Limb (tissue), 2 donors: ENCODE measurements around the gene EIF3A.
"Not testable (repeated sequence)": the region's sequence is repeated elsewhere in the genome, so short reads cannot be mapped to it uniquely, and the experiment has no call there.

Experiments used
- DNase-seq, 2 donors: peaks; one replicate each; pipeline ENCODE4 v3.0.0-alpha.2; 2016; ENCODE audit errors: extremely low spot score in 2 of 2

The EIF3A gene, protein sequence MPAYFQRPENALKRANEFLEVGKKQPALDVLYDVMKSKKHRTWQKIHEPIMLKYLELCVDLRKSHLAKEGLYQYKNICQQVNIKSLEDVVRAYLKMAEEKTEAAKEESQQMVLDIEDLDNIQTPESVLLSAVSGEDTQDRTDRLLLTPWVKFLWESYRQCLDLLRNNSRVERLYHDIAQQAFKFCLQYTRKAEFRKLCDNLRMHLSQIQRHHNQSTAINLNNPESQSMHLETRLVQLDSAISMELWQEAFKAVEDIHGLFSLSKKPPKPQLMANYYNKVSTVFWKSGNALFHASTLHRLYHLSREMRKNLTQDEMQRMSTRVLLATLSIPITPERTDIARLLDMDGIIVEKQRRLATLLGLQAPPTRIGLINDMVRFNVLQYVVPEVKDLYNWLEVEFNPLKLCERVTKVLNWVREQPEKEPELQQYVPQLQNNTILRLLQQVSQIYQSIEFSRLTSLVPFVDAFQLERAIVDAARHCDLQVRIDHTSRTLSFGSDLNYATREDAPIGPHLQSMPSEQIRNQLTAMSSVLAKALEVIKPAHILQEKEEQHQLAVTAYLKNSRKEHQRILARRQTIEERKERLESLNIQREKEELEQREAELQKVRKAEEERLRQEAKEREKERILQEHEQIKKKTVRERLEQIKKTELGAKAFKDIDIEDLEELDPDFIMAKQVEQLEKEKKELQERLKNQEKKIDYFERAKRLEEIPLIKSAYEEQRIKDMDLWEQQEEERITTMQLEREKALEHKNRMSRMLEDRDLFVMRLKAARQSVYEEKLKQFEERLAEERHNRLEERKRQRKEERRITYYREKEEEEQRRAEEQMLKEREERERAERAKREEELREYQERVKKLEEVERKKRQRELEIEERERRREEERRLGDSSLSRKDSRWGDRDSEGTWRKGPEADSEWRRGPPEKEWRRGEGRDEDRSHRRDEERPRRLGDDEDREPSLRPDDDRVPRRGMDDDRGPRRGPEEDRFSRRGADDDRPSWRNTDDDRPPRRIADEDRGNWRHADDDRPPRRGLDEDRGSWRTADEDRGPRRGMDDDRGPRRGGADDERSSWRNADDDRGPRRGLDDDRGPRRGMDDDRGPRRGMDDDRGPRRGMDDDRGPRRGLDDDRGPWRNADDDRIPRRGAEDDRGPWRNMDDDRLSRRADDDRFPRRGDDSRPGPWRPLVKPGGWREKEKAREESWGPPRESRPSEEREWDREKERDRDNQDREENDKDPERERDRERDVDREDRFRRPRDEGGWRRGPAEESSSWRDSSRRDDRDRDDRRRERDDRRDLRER (N-terminal part only)

DNA sequence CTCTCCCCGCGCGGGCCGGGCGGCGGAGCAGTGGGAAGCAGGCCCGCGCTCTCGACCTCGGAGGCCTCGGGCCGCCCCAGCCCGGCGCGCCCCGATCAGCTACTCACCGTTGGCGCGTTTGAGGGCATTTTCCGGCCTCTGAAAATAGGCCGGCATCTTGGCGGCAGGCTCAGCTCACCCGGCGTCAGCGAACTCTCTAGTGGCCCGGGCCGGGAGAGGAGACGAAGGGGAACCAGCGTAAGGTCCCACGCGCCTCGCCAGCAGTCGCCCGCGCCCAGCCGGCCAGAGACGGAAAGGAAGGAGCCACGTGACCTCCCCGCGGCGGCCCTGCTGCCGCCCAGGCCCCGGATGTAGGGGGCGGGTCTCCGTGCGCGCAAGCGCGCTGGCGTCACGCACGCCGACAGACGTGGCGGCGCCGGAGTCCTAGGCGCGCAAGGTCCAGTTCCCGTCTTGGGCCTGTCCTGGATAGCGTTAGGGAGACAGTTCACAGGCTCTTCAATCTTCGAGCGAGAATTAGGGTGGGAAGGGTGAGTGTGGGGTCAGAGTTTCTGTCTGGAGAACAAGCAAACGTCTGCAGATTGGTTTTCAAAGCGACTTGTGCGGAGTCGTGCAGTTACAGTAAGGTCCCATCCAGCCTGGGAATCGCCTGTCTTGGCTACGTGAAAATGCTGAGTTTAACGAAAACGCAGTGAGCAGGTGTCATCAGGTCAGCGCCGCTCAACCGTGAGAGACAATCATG is at the start of gene EIF3A:
EIF3A (minus strand) TSS at position 297 of the 739 bp plus-strand sequence; CDS start at position 156, 141 bp downstream.
- DNase-seq: peak; percentile 93 to 96

DNA sequence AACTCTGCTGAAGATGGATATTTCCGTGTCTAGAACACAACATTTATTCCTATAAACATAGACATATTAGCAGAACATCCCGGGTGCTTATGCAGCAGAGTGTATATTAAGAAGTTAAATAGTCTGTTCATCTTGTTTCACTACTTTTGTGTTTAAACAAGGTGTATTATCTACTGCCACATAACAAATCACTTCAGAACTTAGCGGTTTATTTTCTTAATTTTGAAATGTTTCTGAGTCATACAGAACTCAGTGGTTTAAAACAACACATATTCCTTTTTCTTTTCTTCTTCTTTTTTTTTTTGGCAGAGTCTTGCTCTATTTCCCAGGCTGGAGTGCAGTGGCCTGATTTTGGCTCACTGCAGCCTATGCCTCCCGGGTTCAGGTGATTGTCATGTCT is 49.1 kb upstream of the EIF3A start:
- no peak for DNase-seq

DNA sequence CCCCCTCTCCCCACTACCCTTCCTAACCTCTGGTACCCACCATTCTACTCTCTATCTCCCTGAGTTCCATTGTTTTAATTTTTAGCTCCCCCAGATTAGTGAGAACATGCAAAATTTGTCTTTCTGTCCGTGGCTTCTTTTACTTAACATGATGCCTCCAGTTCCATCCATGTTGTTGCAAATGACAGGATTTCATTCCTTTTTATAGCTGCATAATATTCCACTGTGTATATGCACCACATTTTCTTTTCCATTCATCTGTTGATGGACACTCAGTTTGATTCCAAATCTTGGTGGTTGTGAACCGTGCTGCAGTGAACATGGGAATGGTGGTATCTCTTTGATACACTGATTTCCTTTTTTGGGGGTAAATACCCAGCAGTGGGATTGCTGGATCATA is 45.3 kb upstream of the EIF3A start:
- DNase-seq: no peak

DNA sequence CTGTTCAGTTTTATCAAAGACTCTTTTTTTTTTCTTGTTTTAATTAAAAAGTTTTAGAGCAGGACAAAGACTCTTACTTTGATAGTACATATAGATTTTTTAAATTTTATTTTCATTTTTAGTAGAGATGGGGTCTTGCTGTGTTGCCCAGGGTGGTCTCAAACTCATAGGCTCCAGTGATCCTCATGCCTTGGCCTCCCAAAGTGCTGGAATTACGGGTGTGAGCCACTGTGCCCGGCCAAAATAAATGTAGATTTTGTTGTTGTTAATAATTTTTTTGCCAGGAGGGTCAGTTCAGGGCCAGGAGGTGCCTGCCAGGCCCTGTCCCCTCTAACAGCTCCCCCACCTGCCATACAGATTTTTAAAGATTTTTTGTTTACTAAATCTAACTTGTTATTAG is 40.3 kb upstream of the EIF3A start:
- no peak for DNase-seq

DNA sequence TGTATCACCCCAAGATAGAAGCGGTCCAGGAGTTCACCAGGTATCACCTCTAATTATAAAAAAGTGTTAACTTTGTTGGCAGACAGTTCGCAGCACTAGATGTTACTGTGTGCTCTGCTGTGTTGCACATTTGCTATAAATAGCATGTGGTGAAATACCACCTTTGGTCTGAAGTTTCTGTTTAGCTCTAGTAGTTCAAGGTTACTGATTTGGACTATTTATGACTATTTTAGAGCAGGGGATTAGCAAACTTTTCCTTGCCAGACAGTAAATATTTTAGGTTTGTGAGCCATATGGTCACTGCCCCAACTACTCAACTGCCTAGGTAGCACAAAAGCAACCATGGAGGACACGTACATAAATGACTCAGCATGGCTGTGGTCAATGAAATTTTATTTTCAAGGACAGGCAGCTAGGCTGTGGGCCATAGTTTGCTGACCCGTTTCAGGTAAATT is 39.8 kb upstream of the EIF3A start:
- no peak for DNase-seq

DNA sequence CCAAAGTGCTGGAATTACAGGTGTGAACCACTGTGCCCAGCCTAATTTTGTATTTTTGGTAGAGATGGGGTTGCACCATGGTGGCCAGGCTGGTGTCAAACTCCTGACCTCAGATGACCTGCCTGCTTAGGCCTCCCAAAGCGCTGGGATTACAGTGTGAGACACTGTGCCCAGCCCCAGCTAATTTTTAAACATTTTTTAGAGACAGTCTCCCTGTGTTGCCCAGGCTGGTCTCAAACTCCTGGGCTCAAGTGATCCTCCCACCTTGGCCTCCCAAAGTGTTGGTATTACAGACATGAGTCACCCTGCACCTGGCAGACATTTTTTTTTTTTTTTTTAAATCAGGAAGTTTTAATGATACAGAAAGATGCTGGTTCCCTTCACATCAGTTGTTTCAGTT is 38.8 kb upstream of the EIF3A start:
- DNase-seq: no peak

DNA sequence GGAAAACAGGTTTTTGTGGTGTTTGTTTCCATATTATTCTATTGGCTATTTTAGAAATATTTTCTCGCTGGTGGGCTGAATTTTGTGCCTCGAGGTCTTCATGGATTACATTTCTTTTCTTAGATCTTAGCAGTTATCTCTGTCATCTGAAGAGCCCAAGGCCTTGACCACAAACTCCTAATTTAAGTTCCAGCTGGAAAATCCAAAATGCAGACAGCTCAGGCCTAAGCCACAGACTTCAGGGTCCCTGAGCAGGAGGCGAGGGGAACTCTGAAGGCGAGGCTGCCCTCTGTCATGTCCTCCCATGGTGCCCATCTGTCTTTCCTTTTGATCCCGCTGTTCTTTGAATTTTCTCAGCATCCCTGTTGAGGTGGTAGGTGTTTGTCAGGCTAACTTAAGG is 37.6 kb upstream of the EIF3A start:
- no peak for DNase-seq

DNA sequence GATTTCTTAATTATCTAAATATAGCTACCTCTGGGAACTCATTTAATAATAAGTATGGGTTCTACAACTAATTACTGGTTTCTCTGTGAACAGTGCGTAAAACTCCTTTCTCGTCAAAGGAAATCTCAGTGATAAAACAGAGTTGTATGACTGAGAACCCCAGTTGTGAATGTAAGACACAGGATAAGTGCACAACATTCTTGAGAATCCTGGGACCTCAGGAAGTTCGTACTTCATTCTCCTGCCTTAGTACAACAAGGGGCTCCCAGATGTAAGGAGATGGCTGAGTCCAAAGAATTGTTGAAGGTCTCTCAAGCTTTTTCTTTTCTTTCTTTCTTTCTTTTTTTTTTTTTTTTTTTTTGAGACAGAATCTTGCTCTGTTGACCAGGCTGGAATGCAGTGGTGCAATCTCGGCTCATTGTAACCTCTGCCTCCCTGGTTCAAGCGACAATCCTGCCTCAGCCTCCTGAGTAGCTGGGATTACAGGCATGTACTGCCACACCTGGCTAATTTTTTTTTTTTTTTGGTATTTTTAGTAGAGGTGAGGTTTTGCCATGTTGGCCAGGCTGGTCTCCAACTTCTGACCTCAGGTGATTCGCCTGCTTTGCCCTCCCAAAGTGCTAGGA is 35.8 kb upstream of the EIF3A start:
- no peak for DNase-seq

DNA sequence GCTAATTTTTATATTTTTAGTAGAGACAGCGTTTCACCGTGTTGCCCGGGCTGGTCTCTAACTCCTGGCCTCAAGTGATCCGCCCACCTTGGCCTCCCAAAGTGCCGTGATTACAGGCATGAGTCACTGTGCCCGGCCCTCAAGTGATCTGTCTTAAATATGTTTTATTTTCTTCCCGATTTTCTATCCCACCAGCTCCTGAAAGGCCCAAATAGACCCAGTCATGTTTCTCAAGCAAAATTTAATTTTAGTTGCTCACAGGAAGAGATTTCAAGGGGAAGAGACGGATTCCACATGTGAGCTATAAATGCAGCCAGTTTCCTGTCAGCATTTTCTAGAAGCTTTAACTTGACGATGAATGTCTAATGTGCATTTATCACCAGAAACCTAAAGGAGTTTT is 35.3 kb upstream of the EIF3A start:
- DNase-seq: no peak

DNA sequence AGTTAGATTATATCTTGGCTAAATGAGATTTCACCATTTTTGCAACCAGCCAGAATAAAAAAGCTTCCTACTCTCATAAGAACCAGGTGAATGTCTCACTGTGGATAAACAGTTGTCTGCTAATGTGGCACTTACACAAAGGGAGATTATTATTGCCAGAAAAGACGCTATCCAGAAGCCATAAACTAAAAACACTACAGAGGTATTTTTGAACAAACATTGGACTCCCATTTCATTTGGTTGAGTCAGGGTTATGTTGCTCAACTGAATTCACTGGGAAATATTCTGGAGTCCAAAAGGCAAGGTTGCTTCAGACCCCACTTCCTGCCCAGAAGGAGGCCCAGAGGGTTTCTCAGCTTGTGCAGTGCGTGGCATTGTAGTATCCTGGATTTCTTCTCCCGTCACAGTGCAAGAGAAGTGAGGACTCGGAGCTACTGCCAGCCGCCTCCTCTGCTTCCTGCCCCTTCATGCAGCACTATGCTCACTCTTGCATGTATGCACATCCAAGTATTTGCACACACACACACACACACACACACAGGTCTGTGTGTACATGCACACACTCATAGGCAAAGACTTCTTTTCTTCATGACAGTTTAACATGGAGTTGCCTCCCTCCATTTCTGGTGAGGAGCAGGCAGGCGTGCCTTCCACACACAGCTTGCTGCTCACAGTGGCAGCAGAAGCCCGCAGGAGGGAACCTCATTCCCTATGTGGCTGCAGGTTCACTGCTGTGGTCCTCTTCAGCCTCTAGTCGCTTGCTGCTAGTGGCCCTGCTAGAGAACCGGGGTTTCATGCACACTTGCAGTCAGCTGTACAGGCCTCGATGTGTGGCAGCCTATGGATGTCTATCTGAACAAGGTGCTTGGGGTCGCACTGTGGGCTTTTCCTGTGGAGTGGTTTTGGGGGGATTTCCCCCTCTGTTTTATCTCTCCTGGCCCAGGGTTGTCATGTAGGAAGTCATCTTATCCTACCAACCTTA is 33.4 kb upstream of the EIF3A start:
- DNase-seq: no peak

DNA sequence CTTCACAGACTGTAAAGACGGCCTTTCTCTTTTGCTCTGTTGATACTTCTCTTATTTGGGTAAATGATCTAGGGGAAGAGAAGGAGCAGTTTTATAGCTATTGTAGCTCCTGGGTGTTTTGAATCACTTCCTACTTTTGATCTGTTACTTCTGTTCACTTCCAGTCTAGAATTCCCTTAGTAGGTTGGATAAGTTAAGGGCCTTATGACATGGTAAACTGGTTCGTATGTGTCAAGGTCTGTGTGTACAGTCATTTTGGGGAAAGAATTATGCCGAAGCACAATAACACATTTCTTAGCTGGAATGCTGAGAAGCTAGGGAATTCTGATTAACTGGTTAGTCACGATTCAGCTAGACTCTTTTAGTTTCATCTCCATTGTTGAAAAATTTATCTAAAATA is 31.4 kb upstream of the EIF3A start:
- no peak for DNase-seq

DNA sequence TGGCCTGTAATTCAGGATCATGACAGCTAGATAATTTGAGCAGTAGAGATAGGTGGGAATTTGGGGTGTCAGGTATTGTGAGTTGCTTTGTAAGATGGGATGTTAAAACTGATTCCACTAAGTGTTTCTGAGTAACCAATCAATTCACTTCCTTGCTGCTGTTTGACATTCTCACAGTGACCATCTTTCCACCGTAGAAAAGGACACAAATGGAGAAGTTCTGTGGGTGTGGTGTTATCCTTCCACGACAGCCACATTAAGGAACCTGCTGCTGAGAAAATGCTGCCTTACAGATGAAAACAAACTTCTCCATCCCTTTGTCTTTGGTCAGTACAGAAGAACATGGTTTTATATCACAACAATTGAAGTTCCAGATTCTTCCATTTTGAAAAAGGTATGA is 27.2 kb upstream of the EIF3A start:
- not testable (repeated sequence) for DNase-seq

DNA sequence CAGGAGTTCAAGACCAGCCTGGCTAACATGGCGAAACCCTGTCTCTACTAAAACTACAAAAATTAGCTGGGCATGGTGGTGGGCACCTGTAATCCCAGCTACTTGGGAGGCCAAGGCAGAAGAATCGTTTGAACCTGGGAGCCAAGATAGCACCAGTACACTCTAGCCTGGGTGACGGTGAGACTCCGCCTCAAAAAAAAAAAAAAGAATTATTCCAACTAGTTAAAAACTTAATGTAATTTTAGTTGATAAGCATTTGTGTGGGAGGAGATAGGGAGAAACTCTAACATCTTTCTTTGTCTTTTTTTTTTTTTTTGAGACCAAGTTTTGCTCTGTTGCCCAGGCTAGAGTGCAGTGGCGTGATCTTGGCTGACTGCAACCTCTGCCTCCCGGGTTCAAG is 26.5 kb upstream of the EIF3A start:
- not testable (repeated sequence) for DNase-seq

DNA sequence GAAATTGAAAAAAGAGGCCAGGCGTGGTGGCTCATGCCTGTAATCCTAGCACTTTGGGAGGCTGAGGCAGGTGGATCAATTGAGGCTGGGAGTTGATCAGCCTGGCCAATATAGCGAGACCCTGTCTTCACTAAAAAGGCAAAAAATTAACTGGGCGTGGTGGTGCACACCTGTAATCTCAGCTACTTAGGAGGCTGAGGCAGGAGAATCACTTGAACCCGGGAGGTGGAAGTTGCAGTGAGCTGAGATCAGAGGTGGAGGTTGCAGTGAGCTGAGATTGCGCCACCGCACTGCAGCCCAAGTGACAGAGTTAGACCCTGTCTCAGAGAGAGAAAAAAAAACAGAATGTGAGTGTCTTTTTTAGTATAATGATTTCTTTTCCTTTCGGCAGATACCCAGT is 25.3 kb upstream of the EIF3A start:
- DNase-seq: not testable (repeated sequence)

DNA sequence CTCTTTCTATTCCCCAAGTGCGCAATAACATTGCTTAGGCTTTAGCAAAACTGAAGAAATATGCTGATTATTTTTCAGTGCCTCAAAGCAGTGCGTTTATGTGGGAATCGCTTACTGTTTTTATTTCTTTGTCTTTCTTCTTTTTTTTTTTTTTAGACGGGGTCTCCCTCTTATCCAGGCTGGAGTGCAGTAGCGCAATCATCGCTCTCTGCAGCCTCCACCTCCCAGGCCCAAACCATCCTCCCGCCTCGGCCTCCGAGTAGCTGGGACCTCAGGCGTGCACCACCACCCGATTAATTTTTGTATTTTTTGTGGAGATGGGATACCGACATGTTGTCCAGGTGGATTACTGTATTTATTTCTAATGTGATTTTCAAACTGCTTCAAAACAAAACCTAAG is 24.5 kb upstream of the EIF3A start:
- DNase-seq: no peak

DNA sequence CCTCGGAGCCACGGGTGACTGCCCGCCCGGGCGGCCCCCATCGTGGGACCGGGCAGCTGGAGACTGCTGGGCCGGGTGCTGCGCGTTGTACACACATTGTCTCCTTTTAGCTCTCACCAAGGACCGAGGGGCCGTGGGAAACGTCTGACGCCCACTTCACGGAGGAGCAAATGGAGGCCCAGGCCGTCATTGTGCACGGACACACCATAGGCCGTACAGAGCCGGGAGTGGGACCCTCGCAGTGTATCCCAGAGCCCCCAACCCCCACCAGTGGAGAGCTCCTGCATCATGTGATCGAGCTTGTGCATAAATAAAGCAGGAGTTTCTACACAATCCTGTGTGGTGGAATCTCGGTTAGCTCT is 24.0 kb upstream of the EIF3A start:
- DNase-seq: peak in 1 of 2 donors; percentile 60

DNA sequence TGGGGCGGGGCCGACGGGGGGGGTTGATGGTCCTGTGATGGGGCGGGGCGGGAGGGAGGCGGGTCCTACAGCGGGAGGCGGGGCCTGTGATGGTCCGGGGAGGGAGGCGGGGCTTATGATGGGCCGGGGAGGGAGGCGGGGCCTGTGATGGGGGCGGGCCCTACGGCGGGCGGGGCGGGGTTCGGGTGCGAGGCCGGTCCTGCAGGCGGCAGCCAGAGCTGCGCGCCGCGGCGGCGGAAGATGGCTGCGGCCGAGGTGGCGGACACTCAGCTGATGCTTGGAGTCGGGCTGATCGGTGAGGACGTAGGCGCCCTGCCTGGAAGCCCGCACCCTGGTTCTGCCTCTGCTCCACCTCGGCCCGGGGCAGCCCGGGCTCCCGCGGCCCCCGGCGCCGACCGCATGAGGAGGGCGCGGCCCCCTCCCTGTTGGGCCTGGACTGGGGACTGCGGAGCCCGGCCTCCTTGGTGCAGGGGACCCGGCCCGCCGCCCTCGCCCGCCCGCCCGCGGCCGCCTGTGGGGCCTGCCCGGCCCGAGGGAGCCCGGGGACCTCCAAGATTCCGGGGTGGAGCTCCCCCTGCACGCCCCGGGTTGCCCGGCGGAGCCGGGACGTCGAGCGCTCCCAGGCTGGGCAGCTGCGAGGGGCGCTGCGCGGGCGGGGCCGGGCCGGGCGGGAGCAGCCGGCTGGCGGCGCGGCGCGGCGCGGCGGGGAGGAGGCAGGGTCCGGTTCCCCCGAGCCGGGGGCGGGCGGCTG is 23.5 kb upstream of the EIF3A start, which contains the start of gene DENND10:
DENND10 (plus strand) TSS at position 211 of the 751 bp plus-strand sequence; CDS start at position 241, 30 bp downstream.
- DNase-seq: peak; percentile 77 to 95

DNA sequence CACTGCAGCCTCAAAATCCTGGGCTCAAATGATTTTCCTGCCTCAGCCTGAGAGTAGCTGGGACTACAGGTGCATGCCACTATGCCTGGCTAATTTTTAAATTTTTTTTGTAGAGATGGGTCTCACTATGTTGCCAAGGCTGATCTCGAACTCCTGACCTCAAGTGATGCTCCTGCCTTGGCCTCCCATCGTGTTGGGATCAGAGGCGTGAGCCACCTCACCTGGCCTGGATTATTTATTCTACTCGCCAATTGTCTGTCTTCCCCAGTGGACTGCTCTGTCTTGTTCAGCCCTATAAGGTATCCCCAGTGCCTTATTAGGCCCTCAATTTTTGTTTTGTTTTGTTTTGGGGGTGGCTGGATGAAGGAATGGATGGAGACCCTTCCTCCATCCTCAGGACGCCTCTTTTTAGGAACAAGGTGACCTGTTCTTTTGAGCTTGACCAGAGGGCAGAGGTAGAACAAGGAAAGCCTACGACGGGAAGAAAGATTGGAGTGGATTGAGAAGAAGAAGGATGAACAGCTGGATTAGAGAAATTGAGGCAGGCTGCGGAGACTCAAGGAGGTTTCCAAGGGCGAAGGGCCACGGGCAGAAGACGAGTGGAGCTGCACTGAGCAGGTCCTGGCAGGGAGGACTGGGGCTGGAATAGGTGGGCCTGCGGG is 22.8 kb upstream of the EIF3A start:
- no peak for DNase-seq
